ENCODE results near the gene HYAL3. TPM values are rescaled to one million over a fixed set of nuclear protein-coding genes. Genes with fewer than 3 reads are reported as not detected.
"Not testable (repeated sequence)": the region's sequence is repeated elsewhere in the genome, so short reads cannot be mapped to it uniquely, and the experiment has no call there.

HYAL3 gene
- total RNA-seq, 3 donors from 2014 or later, result 1.4 to 2.9 (median 1.4) TPM

DNA sequence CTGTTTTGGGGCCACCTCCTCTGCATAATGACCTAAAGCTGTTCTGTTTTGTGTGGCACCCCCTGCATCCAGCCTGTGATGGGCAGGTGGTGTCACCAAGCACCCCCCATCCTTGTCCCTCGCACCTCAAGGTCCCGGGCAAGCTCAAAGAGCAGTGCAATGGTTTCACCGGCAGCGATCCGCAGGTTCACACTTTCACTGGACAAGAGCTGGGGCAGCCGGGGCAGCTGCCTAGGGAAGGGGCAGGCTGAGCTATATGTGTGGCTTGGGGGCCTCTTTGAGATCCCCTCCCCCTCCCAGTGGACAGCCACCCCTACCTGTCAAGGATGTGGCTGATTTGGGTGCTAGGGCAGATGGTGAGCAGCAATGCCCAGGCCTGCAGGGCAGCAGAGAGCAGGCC is 10.1 kb downstream of the HYAL3 start:
- Histone ChIP-seq H3K4me1 (ENCODE audit: low read depth) (peaks cover 16% of the 10 kb centered on the region), H3K36me3 (ENCODE audit: low read depth) (peaks cover 4% of the 10 kb centered on the region), H3K4me3 (no peak overlapping the region), H3K9me3 (no peaks in the 10 kb centered on the region)
- TF ChIP-seq, protein P1, sequence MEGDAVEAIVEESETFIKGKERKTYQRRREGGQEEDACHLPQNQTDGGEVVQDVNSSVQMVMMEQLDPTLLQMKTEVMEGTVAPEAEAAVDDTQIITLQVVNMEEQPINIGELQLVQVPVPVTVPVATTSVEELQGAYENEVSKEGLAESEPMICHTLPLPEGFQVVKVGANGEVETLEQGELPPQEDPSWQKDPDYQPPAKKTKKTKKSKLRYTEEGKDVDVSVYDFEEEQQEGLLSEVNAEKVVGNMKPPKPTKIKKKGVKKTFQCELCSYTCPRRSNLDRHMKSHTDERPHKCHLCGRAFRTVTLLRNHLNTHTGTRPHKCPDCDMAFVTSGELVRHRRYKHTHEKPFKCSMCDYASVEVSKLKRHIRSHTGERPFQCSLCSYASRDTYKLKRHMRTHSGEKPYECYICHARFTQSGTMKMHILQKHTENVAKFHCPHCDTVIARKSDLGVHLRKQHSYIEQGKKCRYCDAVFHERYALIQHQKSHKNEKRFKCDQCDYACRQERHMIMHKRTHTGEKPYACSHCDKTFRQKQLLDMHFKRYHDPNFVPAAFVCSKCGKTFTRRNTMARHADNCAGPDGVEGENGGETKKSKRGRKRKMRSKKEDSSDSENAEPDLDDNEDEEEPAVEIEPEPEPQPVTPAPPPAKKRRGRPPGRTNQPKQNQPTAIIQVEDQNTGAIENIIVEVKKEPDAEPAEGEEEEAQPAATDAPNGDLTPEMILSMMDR (IDR thresholded peaks at IDR 0.05), result no peak
- ATAC-seq, result no peak
- DNase-seq, result no peak
- intact Hi-C loops (cut with DNase I, micrococcal nuclease), result no loop called here

DNA sequence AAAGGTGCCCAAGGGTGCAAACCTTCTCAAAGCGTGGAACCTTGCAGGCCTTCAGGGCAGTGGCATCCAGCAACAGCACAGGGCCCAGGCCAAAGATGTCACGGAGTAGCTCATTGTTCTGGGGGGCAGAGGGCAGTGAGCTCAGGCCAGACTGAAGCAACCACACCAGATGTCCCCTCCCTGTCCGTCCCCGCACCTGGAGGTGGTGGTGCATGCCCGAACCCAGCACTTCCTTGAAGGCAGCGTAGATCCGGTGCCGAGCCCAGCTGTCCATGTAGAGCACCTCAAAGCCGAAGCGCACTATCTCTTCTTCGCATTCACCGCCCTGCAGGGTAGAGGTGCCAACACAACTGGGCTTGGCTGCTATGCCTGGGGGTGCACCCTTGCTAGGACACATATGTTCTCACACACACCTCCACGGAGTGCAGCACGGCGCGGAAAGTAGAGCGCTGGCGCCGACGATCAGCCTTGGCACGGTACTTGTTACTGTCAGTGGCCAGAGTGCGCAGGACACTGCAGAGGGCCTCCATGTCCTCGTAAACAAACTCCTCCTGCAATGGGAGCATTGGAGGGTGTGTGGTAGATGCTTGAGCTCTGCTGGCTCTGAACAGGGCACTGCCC is 10.7 kb downstream of the HYAL3 start:
- peaks cover 16% of the 10 kb centered on the region for H3K4me1 ChIP-seq (ENCODE audit: low read depth)
- no peak overlapping the region for H3K4me3 ChIP-seq
- DNase-seq (peak in 1 of 3 donors; percentile 48), ATAC-seq (no peak)
- intact Hi-C loops (cut with DNase I, micrococcal nuclease), result no loop called here
- H3K9me3 ChIP-seq, result no peaks in the 10 kb centered on the region
- TF ChIP-seq, protein P1 (IDR thresholded peaks at IDR 0.05), result no peak
- peaks cover 4% of the 10 kb centered on the region for H3K36me3 ChIP-seq (ENCODE audit: low read depth)

DNA sequence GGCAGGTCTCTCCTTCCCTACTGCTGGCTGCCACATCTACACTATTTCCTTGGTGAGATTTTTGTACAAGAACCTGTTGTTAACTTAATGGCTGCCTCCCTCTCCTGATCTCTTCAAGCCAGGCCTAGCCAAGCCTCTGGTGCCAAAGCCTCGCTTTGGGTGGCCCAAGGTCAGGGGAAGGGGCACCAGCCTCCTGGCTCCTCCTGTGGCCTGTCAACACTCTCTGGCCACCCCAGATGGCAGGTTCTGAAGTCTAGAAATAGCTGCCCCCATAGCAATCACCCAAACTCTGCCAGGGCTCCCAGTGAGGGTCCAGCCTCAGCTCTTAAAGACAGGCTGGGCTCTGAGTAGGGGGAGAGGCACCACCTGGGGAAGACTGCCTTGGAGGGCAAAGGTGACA is 11.9 kb downstream of the HYAL3 start:
- intact Hi-C loops (cut with DNase I, micrococcal nuclease), result no loop called here
- no peak for DNase-seq
- no peak for ATAC-seq
- Histone ChIP-seq H3K36me3 (ENCODE audit: low read depth) (peaks cover 4% of the 10 kb centered on the region), H3K4me1 (ENCODE audit: low read depth) (peaks cover 12% of the 10 kb centered on the region), H3K9me3 (no peaks in the 10 kb centered on the region), H3K4me3 (no peak overlapping the region)
- TF ChIP-seq, protein P1 (IDR thresholded peaks at IDR 0.05), result no peak

DNA sequence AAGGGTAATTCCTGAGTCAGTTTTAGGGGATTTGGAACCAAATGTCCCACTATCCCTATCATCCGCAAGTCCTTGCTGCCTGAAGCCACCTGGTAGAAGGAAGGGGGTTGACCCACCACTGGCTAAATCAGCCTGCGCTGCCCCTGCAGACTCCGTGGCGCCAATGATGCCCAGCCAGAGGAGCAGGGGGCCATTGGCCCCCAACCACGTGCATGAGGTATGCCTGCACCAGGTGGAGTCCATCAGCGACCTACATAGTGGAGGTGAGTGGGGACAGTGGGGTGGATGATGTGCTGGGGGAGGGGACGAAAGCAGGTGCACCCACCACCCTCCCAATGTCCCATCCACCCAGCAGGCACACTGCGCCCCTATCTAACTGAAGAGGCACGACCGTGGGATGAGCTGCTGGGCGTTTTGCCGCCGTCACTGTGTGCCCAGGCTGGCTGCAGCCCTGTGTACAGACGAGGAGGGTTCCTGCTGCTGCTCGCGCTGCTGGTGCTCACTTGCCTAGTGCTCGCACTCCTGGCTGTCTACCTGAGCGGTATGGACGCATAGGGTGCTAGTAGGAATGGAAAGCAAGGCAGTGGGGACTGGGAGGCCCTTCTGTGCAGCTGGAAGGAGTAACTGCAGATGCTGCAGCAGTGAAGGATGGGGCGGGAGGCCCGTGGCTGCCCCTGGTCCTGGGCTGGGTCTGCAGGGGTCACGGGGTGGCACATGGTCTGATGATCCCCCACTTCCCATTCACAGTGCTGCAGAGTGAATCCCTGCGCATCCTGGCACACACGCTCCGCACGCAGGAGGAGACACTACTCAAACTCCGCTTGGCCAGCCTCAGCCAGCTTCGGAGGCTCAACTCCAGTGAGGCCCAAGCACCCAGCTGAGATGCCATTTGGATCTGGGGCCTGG is 12.6 kb downstream of the HYAL3 start:
- ATAC-seq (no peak), DNase-seq (no peak)
- Histone ChIP-seq H3K4me3 (no peak overlapping the region), H3K9me3 (no peaks in the 10 kb centered on the region), H3K4me1 (ENCODE audit: low read depth) (peaks cover 12% of the 10 kb centered on the region), H3K36me3 (ENCODE audit: low read depth) (peaks cover 4% of the 10 kb centered on the region)
- TF ChIP-seq, protein P1 (IDR thresholded peaks at IDR 0.05), result no peak
- intact Hi-C loops (cut with DNase I, micrococcal nuclease), result no loop called here

DNA sequence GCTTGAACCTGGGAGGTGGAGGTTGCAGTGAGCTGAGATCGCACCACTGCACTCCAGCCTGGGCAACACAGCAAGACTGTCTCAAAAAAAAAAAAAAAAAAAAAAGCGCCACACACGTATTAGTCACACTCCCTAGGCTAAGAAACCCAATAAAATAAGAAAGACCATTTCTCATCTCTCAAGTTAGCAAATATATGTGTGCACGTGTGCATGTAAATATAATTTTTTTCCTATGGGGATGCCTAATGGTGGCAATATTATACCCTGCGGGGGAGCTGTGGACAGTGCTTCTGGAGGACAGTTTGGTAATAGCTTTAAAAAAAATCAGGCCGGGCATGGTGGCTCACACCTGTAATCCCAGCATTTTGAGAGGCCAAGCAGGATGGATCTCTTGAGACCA is 15.1 kb downstream of the HYAL3 start:
- H3K4me3 ChIP-seq; H3K36me3 ChIP-seq (ENCODE audit: low read depth); H3K4me1 ChIP-seq (ENCODE audit: low read depth); intact Hi-C loops (cut with DNase I, micrococcal nuclease); ATAC-seq; DNase-seq; H3K9me3 ChIP-seq: not testable (repeated sequence)
